ENCODE results near the gene BAZ1A. TPM values are rescaled to one million over a fixed set of nuclear protein-coding genes. Genes with fewer than 3 reads are reported as not detected.
"Not testable (repeated sequence)": the region's sequence is repeated elsewhere in the genome, so short reads cannot be mapped to it uniquely, and the experiment has no call there.

Gene BAZ1A
- total and polyA plus RNA-seq, 11 donors, result 3.8 to 20.3 (median 6.5) TPM

DNA sequence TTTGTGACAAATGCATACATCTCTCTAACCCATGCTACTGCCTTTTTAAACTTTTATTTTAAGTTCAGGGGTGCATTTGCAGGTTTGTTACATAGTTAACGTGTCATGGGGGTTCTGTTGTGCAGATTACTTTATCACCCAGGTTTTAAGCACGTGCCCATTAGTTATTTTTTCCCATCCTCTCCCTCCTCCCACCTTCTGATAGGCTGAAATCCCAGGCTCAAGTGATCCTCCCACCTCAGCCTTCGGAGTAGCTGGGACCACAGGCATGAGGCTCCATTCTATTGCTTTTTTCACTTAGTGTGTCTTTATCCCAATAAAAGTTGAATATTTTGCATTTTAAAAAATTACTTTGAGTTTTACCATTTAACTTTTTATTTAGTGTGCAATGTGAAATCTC is 68.9 kb downstream of the BAZ1A start:
- Histone ChIP-seq H3K4me1 (no peaks in the 10 kb centered on the region), H3K4me3 (no peak overlapping the region), H3K36me3 (peaks cover 0 to 83% (median 50%) of the 10 kb centered on the region in 9 donors), H3K27ac (no peak overlapping the region), H3K27me3 (no peaks in the 10 kb centered on the region), H3K9me3 (peaks cover 0 to 8% (median 0%) of the 10 kb centered on the region in 12 donors)
- ATAC-seq, result no peak
- intact Hi-C loops (cut with DNase I), result no loop called here
- 60 to 74% (median 70%) methylated on average over 3 of the region's 3 CpGs for WGBS, 4 donors
- no peak for DNase-seq
- TF ChIP-seq POLR2A (IDR thresholded peaks at IDR 0.05), result no peak
- TF ChIP-seq, protein P1, sequence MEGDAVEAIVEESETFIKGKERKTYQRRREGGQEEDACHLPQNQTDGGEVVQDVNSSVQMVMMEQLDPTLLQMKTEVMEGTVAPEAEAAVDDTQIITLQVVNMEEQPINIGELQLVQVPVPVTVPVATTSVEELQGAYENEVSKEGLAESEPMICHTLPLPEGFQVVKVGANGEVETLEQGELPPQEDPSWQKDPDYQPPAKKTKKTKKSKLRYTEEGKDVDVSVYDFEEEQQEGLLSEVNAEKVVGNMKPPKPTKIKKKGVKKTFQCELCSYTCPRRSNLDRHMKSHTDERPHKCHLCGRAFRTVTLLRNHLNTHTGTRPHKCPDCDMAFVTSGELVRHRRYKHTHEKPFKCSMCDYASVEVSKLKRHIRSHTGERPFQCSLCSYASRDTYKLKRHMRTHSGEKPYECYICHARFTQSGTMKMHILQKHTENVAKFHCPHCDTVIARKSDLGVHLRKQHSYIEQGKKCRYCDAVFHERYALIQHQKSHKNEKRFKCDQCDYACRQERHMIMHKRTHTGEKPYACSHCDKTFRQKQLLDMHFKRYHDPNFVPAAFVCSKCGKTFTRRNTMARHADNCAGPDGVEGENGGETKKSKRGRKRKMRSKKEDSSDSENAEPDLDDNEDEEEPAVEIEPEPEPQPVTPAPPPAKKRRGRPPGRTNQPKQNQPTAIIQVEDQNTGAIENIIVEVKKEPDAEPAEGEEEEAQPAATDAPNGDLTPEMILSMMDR (IDR thresholded peaks at IDR 0.05), result no peak

DNA sequence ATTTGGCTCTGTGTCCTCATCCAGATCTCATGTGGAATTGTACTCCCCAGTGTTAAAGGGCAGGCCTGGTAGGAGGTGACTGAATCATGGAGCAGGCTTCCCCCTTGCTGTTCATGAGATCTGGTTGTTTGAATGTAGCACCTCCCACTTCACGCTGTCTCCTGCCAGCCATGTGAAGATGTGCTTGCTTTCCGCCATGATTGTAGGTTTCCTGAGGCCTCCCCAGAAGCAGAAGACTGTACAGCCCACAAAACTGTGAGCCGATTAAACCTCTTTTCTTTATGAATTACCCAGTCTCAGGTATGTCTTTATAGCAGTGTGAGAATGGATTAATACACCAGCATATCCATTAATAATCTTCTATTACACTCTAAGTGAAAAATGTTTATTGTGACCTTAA is 70.2 kb downstream of the BAZ1A start:
- Histone ChIP-seq H3K9me3 (peaks cover 0 to 8% (median 0%) of the 10 kb centered on the region in 12 donors), H3K4me3 (no peak overlapping the region), H3K27me3 (no peaks in the 10 kb centered on the region), H3K36me3 (peaks cover 0 to 86% (median 53%) of the 10 kb centered on the region in 9 donors), H3K4me1 (no peaks in the 10 kb centered on the region), H3K27ac (no peak overlapping the region)
- TF ChIP-seq, protein P1 (IDR thresholded peaks at IDR 0.05), result no peak
- ATAC-seq, result no peak
- intact Hi-C loops (cut with DNase I), result no loop called here
- WGBS, 4 donors, result 97 to 100% (median 98%) methylated on average over 3 of the region's 3 CpGs
- DNase-seq, result no peak

DNA sequence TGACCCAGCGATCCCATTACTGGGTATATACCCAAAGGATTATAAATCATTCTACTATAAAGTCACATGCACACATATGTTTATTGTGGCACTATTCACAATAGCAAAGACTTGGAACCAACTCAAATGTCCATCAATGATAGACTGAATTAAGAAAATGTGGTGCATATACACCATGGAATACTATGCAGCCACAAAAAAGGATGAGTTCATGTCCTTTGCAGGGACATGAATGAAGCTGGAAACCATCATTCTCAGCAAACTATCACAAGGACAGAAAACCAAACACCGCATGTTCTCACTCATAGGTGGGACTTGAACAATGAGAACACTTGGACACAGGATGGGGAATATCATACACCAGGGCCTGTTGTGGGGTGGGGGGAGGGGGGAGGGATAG is 76.3 kb downstream of the BAZ1A start:
- DNase-seq; ATAC-seq; H3K27ac ChIP-seq; intact Hi-C loops (cut with DNase I); H3K4me1 ChIP-seq; H3K9me3 ChIP-seq; H3K4me3 ChIP-seq; H3K27me3 ChIP-seq: not testable (repeated sequence)
- H3K36me3 ChIP-seq, result peaks cover 2 to 96% (median 68%) of the 10 kb centered on the region in 9 donors
- 95 to 100% (median 97%) methylated on average over 2 of the region's 2 CpGs for WGBS, 4 donors

DNA sequence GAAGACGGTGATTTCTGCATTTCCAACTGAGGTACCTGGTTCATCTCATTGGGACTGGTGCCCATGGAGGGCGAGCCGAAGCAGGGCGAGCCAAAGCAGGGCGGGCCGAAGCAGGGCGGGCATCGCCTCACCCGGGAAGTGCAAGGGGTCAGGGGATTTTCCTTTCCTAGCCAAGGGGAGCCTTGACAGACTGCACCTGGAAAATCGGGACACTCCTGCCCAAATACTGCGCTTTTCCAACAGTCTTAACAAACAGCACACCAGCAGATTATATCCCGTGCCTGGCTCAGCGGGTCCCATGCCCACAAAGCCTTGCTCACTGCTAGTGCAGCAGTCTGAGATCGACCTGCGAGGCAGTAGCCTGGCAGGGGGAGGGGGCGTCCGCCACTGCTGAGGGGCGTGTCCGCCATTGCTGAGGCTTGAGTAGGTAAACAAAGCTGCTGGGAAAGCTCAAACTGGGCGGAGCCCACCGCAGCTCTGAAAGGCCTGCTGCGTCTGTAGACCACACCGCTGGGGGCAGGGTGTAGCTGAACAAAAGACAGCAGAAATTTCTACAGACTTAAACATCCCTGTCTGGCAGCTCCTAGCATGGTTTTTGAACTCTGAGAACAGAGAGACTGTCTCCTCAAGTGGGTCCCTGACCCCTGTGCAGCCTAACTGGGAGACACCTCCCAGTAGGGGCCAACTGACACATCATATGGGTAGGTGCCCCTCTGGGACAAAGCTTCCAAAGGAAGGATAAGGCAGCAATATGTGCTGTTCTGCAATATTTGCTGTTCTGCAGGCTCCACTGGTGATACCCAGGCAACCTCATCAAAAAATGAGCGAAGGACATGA is 77.2 kb downstream of the BAZ1A start:
- H3K27me3 ChIP-seq, result no peaks in the 10 kb centered on the region
- no peak overlapping the region for H3K4me3 ChIP-seq
- H3K27ac ChIP-seq, result no peak overlapping the region
- peaks cover 0 to 7% (median 0%) of the 10 kb centered on the region in 12 donors for H3K9me3 ChIP-seq
- ATAC-seq (no peak), DNase-seq (peak in 1 of 5 donors; percentile 53)
- TF ChIP-seq, protein P1 (IDR thresholded peaks at IDR 0.05), result no peak
- no peak for TF ChIP-seq POLR2A (IDR thresholded peaks at IDR 0.05)
- H3K36me3 ChIP-seq, result peaks cover 2 to 96% (median 64%) of the 10 kb centered on the region in 9 donors
- H3K4me1 ChIP-seq, result no peaks in the 10 kb centered on the region
- intact Hi-C loops (cut with DNase I), result no loop called here
- WGBS, 4 donors, result 93 to 98% (median 97%) methylated on average over 22 to 24 of the region's 24 CpGs

All from heart left ventricle (tissue), 16 donors.